ENCODE measurements around the gene YIPF5. TPM values are rescaled to one million over a fixed set of nuclear protein-coding genes. Genes with fewer than 3 reads are reported as not detected.

The YIPF5 gene
- total RNA-seq, 1 donor from 2014 or later: 28.0 TPM

DNA sequence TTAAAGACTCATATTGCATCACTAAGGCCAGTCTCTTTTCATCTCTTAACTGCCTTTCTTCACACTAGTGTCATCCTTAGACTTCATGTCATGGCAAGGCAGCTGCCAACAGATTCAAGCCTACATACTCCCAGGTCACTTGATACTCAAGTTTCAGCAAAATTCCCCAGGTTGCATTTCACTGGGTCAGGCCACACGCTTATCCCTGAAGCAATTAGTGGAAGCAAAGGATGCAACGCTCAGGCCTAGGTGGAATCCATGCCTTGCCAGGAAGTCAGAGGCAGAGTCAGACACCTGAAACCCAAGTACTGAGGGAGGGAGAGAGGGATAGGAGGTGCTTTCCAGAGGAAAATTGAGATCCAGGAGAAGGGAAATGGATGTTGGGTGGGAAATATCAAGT is 28.9 kb downstream of the YIPF5 start:
- peaks cover 17% of the 10 kb centered on the region for H3K4me1 Mint-ChIP-seq
- H3K27ac Mint-ChIP-seq: no peak overlapping the region
- no peaks in the 10 kb centered on the region for H3K9me3 Mint-ChIP-seq
- POLR2A ChIA-PET: interaction anchor here (1.5 kb wide), 1 partner anchor 29 kb away, joined by 3 read pairs; the partner anchor contains the start of genes KCTD16 and YIPF5
- H3K4me3 Mint-ChIP-seq: no peak overlapping the region
- H3K36me3 Mint-ChIP-seq (ENCODE audit: low read depth): no peaks in the 10 kb centered on the region
- intact Hi-C loops (cut with micrococcal nuclease): no loop called here
- no peaks in the 10 kb centered on the region for H3K27me3 Mint-ChIP-seq
- TF ChIP-seq, protein P1, sequence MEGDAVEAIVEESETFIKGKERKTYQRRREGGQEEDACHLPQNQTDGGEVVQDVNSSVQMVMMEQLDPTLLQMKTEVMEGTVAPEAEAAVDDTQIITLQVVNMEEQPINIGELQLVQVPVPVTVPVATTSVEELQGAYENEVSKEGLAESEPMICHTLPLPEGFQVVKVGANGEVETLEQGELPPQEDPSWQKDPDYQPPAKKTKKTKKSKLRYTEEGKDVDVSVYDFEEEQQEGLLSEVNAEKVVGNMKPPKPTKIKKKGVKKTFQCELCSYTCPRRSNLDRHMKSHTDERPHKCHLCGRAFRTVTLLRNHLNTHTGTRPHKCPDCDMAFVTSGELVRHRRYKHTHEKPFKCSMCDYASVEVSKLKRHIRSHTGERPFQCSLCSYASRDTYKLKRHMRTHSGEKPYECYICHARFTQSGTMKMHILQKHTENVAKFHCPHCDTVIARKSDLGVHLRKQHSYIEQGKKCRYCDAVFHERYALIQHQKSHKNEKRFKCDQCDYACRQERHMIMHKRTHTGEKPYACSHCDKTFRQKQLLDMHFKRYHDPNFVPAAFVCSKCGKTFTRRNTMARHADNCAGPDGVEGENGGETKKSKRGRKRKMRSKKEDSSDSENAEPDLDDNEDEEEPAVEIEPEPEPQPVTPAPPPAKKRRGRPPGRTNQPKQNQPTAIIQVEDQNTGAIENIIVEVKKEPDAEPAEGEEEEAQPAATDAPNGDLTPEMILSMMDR (IDR thresholded peaks at IDR 0.05): no peak
- no peak for DNase-seq
- no peak for ATAC-seq (ENCODE audit: low read depth)
- CTCF ChIA-PET: interaction anchor here (1.0 to 1.8 kb wide), 3 partner anchors 10 to 1220 kb away, joined by 4 read pairs; partner anchors contain the start of genes KCTD16 and YIPF5

DNA sequence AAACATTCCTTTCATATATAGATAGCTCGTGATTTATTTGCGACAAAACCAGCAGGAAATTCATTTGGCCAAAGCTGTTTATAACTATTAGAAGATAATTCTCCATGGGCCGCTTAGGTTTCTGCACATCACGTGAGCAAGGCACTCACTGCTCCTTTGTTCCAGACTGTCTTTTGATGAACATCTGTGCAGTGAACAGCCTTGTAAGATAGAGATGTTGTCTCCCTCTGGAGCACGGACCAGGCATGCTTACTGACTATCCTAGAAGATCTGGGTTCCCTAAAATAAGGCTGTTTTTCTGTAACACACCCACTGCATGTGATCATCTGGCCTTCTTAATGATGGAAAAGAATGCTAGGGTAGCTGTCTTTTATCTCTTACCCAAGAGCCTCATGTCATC is 30.9 kb downstream of the YIPF5 start:
- intact Hi-C loops (cut with micrococcal nuclease): no loop called here
- CTCF ChIA-PET: interaction anchor here (0.9 to 1.3 kb wide), 2 partner anchors 9 to 64 kb away, joined by 3 read pairs; no protein-coding TSS in a partner anchor
- no peaks in the 10 kb centered on the region for H3K9me3 Mint-ChIP-seq
- peaks cover 17% of the 10 kb centered on the region for H3K4me1 Mint-ChIP-seq
- ATAC-seq (ENCODE audit: low read depth): no peak
- no peaks in the 10 kb centered on the region for H3K36me3 Mint-ChIP-seq (ENCODE audit: low read depth)
- no peak for DNase-seq
- no peak overlapping the region for H3K4me3 Mint-ChIP-seq
- H3K27ac Mint-ChIP-seq: no peak overlapping the region
- POLR2A ChIA-PET: no interaction called here
- peaks cover 5% of the 10 kb centered on the region for H3K27me3 Mint-ChIP-seq
- TF ChIP-seq, protein P1 (IDR thresholded peaks at IDR 0.05): no peak

DNA sequence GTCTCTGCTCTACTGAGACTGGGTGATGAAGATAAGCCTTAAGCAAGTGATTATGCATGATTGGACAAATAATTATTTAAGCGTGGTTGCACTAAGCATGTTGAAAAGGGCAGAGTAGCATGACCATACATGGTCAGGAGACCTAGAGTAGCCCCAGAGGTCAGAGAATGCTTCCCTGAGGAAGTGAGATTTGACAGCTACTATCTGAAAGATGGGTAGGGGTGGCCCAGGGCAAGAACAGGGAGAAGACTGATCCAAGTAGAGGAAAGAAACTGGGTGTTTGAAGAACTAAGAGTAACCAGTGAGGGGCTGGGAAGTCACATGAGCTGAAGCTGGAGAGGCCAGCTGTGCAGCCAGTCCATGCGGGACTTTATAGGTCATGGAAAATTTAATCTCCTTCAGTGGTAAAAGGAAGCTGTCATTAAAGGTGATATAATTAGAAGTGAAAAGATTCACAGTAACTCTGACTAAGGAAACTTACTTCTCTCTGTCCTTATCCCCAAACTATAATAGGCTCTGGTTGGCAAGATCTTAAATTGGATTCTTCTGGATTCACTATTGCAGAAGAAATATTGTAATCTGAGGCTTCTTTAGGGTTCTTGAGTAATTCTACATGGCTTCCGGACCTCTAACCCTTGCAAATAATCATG is 35.2 kb downstream of the YIPF5 start:
- intact Hi-C loops (cut with micrococcal nuclease): no loop called here
- CTCF ChIA-PET: no interaction called here
- no peaks in the 10 kb centered on the region for H3K36me3 Mint-ChIP-seq (ENCODE audit: low read depth)
- no peak for DNase-seq
- H3K27ac Mint-ChIP-seq: no peak overlapping the region
- no peak overlapping the region for H3K4me3 Mint-ChIP-seq
- POLR2A ChIA-PET: no interaction called here
- no peaks in the 10 kb centered on the region for H3K9me3 Mint-ChIP-seq
- H3K27me3 Mint-ChIP-seq: peaks cover 9% of the 10 kb centered on the region
- no peaks in the 10 kb centered on the region for H3K4me1 Mint-ChIP-seq
- no peak for ATAC-seq (ENCODE audit: low read depth)
- TF ChIP-seq, protein P1 (IDR thresholded peaks at IDR 0.05): no peak

DNA sequence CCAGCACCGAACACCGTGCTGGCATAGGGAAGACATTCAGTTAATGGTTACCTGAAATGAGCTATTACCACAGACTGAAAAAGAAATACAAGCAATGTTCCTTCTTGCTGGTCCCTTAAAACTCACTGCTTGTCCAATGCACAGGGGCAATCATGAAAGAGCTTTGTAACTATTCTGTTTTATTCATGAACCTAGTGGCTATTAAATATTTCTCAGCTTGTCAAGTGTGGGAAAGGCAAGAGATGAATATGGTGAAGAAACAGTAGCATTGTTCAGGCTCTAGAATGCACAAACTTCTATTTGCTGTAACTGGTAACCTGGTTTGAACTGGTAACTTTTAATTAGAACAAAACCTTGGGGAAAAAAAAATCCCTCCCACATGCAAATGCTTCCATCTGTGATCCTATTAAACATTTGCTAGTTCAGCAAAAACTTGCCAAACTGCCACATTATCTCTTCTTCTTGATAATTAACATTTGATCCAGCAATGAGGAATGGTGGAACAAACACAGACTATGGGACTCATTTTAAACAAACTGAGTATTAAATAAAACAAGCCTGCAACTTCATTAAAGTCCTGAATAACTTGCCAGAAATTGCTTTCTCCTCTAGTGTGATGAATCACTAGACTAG is 36.1 kb downstream of the YIPF5 start:
- Mint-ChIP-seq H3K27me3 (peaks cover 9% of the 10 kb centered on the region), H3K9me3 (no peaks in the 10 kb centered on the region), H3K4me3 (no peak overlapping the region), H3K4me1 (no peaks in the 10 kb centered on the region), H3K36me3 (ENCODE audit: low read depth) (no peaks in the 10 kb centered on the region), H3K27ac (no peak overlapping the region)
- DNase-seq: no peak
- TF ChIP-seq, protein P1 (IDR thresholded peaks at IDR 0.05): no peak
- POLR2A ChIA-PET: no interaction called here
- CTCF ChIA-PET: no interaction called here
- intact Hi-C loops (cut with micrococcal nuclease): no loop called here
- ATAC-seq (ENCODE audit: low read depth): no peak

DNA sequence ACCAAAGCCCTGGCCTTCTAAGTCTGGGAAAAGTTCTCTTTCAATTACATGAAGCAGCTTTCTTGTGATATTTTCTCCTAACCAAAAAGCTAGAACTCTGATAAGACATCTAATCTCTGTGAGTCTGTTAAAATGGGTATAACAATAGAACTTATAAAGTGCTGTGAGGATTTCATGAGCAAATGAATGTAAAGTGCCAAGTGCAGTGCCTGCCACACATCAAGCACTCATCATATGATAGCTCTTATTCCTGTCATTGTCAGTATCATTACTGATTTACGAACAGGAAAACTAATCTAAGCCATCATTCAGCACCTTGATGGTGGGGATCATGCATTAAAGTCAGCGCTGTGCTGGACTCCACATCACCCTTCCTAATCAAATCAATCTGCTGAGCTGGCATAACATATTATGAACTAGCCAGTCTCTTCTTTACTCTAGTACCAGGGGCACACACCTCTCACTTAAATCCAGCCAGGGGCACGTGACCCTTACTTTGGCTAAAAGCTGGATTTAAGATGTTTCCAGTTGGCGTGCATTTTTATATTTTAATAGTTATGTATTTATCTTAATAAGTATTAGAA is 37.3 kb downstream of the YIPF5 start:
- intact Hi-C loops (cut with micrococcal nuclease): no loop called here
- no peak for DNase-seq
- Mint-ChIP-seq H3K4me3 (no peak overlapping the region), H3K27ac (no peak overlapping the region), H3K36me3 (ENCODE audit: low read depth) (no peaks in the 10 kb centered on the region), H3K4me1 (no peaks in the 10 kb centered on the region), H3K27me3 (peaks cover 10% of the 10 kb centered on the region), H3K9me3 (no peaks in the 10 kb centered on the region)
- TF ChIP-seq, protein P1 (IDR thresholded peaks at IDR 0.05): no peak
- POLR2A ChIA-PET: no interaction called here
- CTCF ChIA-PET: interaction anchor here (0.6 to 1.6 kb wide), 2 partner anchors 10 to 50 kb away, joined by 3 to 5 read pairs; no protein-coding TSS in a partner anchor
- no peak for ATAC-seq (ENCODE audit: low read depth)

All from activated B cell treated with CpG ODN at 0.5 μM for 24 hours (primary cell).